ENCODE data around the gene MIGA2.

The MIGA2 gene

GRCh38 chr9:129102095-129102525, 65.7 kb downstream of the MIGA2 start:
- Mint-ChIP-seq H3K27ac (no peak overlapping the region), H3K27me3 (ENCODE audit: low read depth) (no peaks in the 10 kb centered on the region), H3K4me3 (no peak overlapping the region), H3K4me1 (ENCODE audit: low read depth) (no peaks in the 10 kb centered on the region), H3K9me3 (no peaks in the 10 kb centered on the region), H3K36me3 (ENCODE audit: low read depth) (no peaks in the 10 kb centered on the region)
- no peak for DNase-seq (ENCODE audit: low spot score)

- H3K4me3 Mint-ChIP-seq = no peak overlapping the region
- H3K27ac Mint-ChIP-seq = no peak overlapping the region
- no peaks in the 10 kb centered on the region for H3K27me3 Mint-ChIP-seq (ENCODE audit: low read depth)
Measured at GRCh38 chr9:129102791-129103594, 66.6 kb downstream of the MIGA2 start.

GRCh38 chr9:129103595-129103965, 67.2 kb downstream of the MIGA2 start:
- DNase-seq (ENCODE audit: low spot score) = no peak
- no peak overlapping the region for H3K4me3 Mint-ChIP-seq
- no peaks in the 10 kb centered on the region for H3K36me3 Mint-ChIP-seq (ENCODE audit: low read depth)
- no peaks in the 10 kb centered on the region for H3K9me3 Mint-ChIP-seq
- H3K27ac Mint-ChIP-seq = no peak overlapping the region
- H3K4me1 Mint-ChIP-seq (ENCODE audit: low read depth) = no peaks in the 10 kb centered on the region
- no peaks in the 10 kb centered on the region for H3K27me3 Mint-ChIP-seq (ENCODE audit: low read depth)

More at GRCh38 chr9:129102791-129103594, 66.6 kb downstream of the MIGA2 start:
- no peaks in the 10 kb centered on the region for H3K36me3 Mint-ChIP-seq (ENCODE audit: low read depth)
- H3K9me3 Mint-ChIP-seq = no peaks in the 10 kb centered on the region
- H3K4me1 Mint-ChIP-seq (ENCODE audit: low read depth) = no peaks in the 10 kb centered on the region
- DNase-seq (ENCODE audit: low spot score) = no peak

- no peaks in the 10 kb centered on the region for H3K27me3 Mint-ChIP-seq (ENCODE audit: low read depth)
- no peaks in the 10 kb centered on the region for H3K9me3 Mint-ChIP-seq
- no peak for DNase-seq (ENCODE audit: low spot score)
- no peaks in the 10 kb centered on the region for H3K36me3 Mint-ChIP-seq (ENCODE audit: low read depth)
- H3K27ac Mint-ChIP-seq = no peak overlapping the region
- H3K4me1 Mint-ChIP-seq (ENCODE audit: low read depth) = peaks cover 3% of the 10 kb centered on the region
- no peak overlapping the region for H3K4me3 Mint-ChIP-seq
Measured at GRCh38 chr9:129104051-129104450, 67.6 kb downstream of the MIGA2 start.

- Mint-ChIP-seq H3K4me3 (no peak overlapping the region), H3K9me3 (no peaks in the 10 kb centered on the region), H3K27me3 (ENCODE audit: low read depth) (no peaks in the 10 kb centered on the region), H3K27ac (no peak overlapping the region), H3K36me3 (ENCODE audit: low read depth) (no peaks in the 10 kb centered on the region), H3K4me1 (ENCODE audit: low read depth) (peaks cover 11% of the 10 kb centered on the region)
- no peak for DNase-seq (ENCODE audit: low spot score)
Measured at GRCh38 chr9:129105857-129106694, 69.7 kb downstream of the MIGA2 start.

- no peak for DNase-seq (ENCODE audit: low spot score)
- H3K4me3 Mint-ChIP-seq = no peak overlapping the region
- H3K27me3 Mint-ChIP-seq (ENCODE audit: low read depth) = no peaks in the 10 kb centered on the region
- H3K27ac Mint-ChIP-seq = no peak overlapping the region
- peaks cover 17% of the 10 kb centered on the region for H3K4me1 Mint-ChIP-seq (ENCODE audit: low read depth)
- no peaks in the 10 kb centered on the region for H3K9me3 Mint-ChIP-seq
- H3K36me3 Mint-ChIP-seq (ENCODE audit: low read depth) = no peaks in the 10 kb centered on the region
Measured at GRCh38 chr9:129107651-129108050, 71.2 kb downstream of the MIGA2 start.

- H3K27me3 Mint-ChIP-seq (ENCODE audit: low read depth) = no peaks in the 10 kb centered on the region
- H3K4me1 Mint-ChIP-seq (ENCODE audit: low read depth) = peaks cover 17% of the 10 kb centered on the region
- no peaks in the 10 kb centered on the region for H3K36me3 Mint-ChIP-seq (ENCODE audit: low read depth)
- H3K27ac Mint-ChIP-seq = no peak overlapping the region
- no peak for DNase-seq (ENCODE audit: low spot score)
- H3K9me3 Mint-ChIP-seq = no peaks in the 10 kb centered on the region
- peak overlapping the region; percentile 71 for H3K4me3 Mint-ChIP-seq
Measured at GRCh38 chr9:129108083-129108804, 71.8 kb downstream of the MIGA2 start.

- H3K9me3 Mint-ChIP-seq = no peaks in the 10 kb centered on the region
- H3K36me3 Mint-ChIP-seq (ENCODE audit: low read depth) = no peaks in the 10 kb centered on the region
- H3K27ac Mint-ChIP-seq = peak overlapping the region; percentile 56
- no peaks in the 10 kb centered on the region for H3K27me3 Mint-ChIP-seq (ENCODE audit: low read depth)
- no peak for DNase-seq (ENCODE audit: low spot score)
- peak overlapping the region; percentile 71 for H3K4me3 Mint-ChIP-seq
- H3K4me1 Mint-ChIP-seq (ENCODE audit: low read depth) = peaks cover 22% of the 10 kb centered on the region
Measured at GRCh38 chr9:129108805-129109536, 72.5 kb downstream of the MIGA2 start.

- no peak for DNase-seq (ENCODE audit: low spot score)
- no peaks in the 10 kb centered on the region for H3K36me3 Mint-ChIP-seq (ENCODE audit: low read depth)
- peak overlapping the region; percentile 56 for H3K27ac Mint-ChIP-seq
- H3K27me3 Mint-ChIP-seq (ENCODE audit: low read depth) = no peaks in the 10 kb centered on the region
- H3K4me1 Mint-ChIP-seq (ENCODE audit: low read depth) = peaks cover 24% of the 10 kb centered on the region
- no peaks in the 10 kb centered on the region for H3K9me3 Mint-ChIP-seq
- H3K4me3 Mint-ChIP-seq = peak overlapping the region; percentile 71
Measured at GRCh38 chr9:129109537-129109903, 73.1 kb downstream of the MIGA2 start.

- Mint-ChIP-seq H3K4me1 (ENCODE audit: low read depth) (peaks cover 26% of the 10 kb centered on the region), H3K36me3 (ENCODE audit: low read depth) (no peaks in the 10 kb centered on the region), H3K27me3 (ENCODE audit: low read depth) (no peaks in the 10 kb centered on the region), H3K4me3 (peak overlapping the region; percentile 71), H3K9me3 (no peaks in the 10 kb centered on the region), H3K27ac (no peak overlapping the region)
- DNase-seq (ENCODE audit: low spot score) = no peak
Measured at GRCh38 chr9:129109952-129110739, 73.7 kb downstream of the MIGA2 start.

GRCh38 chr9:129110740-129111527, 74.5 kb downstream of the MIGA2 start, which contains the start of the genes CRAT and PTPA:
CRAT (minus strand) TSS chr9:129110793; CDS start chr9:129110509, 284 bp downstream.
PTPA (plus strand) TSS chr9:129111415; CDS start chr9:129111601, 186 bp downstream.
- no peaks in the 10 kb centered on the region for H3K9me3 Mint-ChIP-seq
- peak; percentile 91 for DNase-seq (ENCODE audit: low spot score)
- no peaks in the 10 kb centered on the region for H3K36me3 Mint-ChIP-seq (ENCODE audit: low read depth)
- peak within 1 kb of the TSS; percentile 94 for H3K27ac Mint-ChIP-seq
- H3K4me1 Mint-ChIP-seq (ENCODE audit: low read depth) = peaks cover 26% of the 10 kb centered on the region
- peak within 1 kb of the TSS; percentile 97 for H3K4me3 Mint-ChIP-seq
- H3K27me3 Mint-ChIP-seq (ENCODE audit: low read depth) = no peaks in the 10 kb centered on the region

GRCh38 chr9:129111528-129112151, 75.2 kb downstream of the MIGA2 start:
- H3K27me3 Mint-ChIP-seq (ENCODE audit: low read depth) = no peaks in the 10 kb centered on the region
- H3K4me3 Mint-ChIP-seq = peak overlapping the region; percentile 97
- no peaks in the 10 kb centered on the region for H3K9me3 Mint-ChIP-seq
- peak; percentile 25 for DNase-seq (ENCODE audit: low spot score)
- H3K4me1 Mint-ChIP-seq (ENCODE audit: low read depth) = peaks cover 26% of the 10 kb centered on the region
- peak overlapping the region; percentile 94 for H3K27ac Mint-ChIP-seq
- H3K36me3 Mint-ChIP-seq (ENCODE audit: low read depth) = no peaks in the 10 kb centered on the region

Data from T-helper 2 cell treated with Interferon-gamma antibody and Interleukin-4, amounts not matched to agents 5 μg/mL and 100 μg/mL, for 36 hours (primary cell).